ENCODE results near the gene NANS.
"Not testable (repeated sequence)": the region's sequence is repeated elsewhere in the genome, so short reads cannot be mapped to it uniquely, and the experiment has no call there.

Gene NANS

GRCh38 chr9:98080326-98080725, 23.8 kb downstream of the NANS start:
- no peak for DNase-seq

GRCh38 chr9:98080780-98081179, 24.2 kb downstream of the NANS start:
- no peak for DNase-seq

DNA sequence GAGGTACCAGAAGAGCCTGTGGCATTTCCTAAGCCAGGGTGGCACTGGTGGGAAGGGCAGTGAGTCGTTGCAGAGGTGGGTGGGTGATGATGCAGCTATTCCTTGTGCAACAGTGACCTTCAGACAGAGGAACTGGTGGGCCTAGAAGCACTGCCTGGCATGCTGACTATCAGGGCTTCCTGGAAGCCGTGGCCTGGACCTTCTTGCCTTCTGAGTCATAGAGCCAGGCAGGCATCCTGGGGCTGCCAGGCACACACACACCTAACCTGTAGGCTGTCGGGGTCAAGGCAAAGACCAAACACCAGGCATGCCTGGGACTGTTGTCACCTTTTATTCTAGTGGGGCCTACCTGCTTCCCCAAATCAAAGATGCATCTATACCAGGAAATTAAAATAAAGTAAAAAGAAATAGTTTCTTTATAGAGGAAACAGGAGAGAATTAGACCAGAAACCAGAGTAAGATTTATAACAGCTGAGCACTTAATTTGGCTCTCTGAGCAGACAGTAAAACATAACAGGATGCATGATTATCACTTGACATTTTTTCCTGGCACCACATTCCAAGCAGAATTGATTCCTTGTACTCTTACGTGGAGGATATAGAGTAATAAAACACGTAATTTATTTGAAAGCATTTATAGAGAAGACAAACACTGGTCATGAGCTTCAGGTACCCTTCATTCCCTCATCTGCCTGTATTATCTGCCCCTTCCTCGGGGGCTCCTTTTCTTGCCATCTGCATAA, 25.1 kb downstream of the NANS start:
- DNase-seq: no peak

DNA sequence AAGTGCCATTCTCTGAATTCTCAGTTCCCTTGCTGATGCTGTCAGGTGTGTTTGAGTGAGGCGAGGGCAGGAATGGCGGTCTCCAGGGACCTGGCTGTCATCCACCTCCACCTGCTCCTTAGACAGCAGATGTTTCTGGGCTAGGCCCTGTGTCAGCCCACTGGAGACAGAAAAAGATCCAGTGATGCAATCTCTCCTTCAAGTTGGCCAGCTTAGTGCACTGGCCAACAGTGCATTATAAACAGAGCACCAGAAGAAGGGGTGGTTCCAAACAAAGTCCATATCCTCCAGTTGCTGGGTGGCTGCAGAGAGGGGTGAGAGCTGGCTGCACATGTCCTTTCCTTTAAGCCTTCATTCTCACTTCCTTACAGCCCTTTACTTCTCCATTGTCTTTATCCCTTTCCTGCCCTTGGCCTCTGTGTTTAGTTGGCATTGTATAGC, 26.5 kb downstream of the NANS start:
- no peak for DNase-seq

GRCh38 chr9:98083566-98084183, 27.1 kb downstream of the NANS start:
- DNase-seq: no peak

- no peak for DNase-seq
These were observed 27.9 kb downstream of the NANS start for GRCh38 chr9:98084396-98084795.

DNA sequence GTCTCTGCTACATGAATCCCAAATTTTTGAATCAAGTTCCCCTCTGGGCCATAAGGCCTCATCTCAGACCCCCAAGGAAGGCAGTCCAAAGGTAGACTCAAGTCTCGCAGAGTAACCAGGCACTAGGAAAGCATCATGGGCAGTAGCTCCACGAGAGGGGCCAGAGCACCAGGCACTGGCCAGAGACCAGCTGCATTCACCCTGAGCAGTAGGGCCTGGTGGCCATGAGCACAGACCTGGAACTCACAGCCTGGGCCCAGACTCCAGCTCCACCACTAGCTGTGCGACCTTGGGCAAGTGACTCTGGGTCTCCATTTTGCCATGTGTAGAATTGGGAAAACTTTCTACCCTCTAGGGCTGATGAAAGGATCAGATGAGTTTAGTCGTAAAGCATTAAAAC, 28.5 kb downstream of the NANS start:
- DNase-seq: no peak

DNA sequence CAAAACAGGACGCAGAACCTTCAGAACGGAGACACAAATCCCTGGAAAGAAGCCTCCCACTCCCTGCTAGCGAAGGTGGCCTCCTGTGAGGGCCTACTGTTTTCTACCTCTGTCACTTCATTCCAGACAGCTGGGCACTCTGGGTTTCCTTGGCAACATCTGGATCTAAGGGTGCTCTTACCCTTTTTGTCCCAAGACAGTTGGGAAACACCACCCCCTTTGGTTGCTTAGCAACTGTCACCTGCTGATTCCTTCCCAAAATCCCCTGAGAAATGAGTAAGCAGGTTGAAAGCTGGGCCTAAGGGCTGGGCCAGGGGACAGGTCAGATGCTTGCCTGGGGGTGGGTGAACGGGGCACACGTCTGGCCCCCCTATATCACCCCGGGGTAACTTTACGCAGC, 29.4 kb downstream of the NANS start:
- no peak for DNase-seq

GRCh38 chr9:98086461-98086860, 29.9 kb downstream of the NANS start:
- DNase-seq: no peak

DNA sequence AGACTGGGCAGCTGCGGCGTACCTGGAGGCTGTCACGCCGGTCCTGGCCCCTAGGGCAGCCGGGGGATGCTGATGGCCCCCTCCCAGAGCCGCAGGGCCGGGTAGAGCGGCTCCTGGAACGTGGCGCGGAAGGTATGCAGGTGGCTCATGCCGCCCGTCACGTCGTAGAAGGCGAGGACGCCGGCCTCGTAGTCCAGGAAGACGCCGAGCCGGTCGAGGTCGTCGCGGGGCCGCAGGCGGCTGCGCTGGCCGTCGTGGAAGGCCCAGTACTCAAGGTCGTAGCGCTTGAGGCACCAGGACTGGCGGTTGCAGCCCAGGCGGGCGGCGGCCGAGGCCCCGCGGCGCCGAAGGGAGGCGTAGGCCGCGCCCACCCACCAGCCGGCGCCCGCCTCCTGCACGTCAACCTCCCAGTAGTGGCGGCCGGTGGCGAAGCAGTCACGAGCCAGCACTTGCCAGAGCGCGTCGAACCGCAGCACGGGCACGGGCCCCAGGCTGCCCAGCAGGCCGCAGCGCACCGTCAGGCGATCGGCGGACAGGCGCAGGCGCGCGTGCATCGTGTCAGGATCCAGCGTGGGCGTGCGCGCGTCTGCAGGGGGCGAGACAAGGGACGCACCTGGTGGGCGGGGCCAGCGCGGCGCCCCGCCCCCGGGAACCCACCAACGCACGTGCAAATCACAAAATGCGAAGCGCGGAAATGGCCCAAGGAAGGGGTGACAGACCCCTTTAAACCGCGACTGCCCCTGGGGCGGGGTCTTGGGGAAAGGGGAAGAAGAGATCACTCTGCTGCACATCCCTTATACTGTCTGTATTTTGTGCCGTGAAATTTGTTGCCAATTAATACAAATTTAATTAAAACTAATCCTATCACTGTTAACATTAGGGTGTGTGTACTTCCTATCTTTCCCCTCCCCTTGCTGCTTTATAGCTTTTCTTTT, 31.2 kb downstream of the NANS start:
- DNase-seq: no peak

DNA sequence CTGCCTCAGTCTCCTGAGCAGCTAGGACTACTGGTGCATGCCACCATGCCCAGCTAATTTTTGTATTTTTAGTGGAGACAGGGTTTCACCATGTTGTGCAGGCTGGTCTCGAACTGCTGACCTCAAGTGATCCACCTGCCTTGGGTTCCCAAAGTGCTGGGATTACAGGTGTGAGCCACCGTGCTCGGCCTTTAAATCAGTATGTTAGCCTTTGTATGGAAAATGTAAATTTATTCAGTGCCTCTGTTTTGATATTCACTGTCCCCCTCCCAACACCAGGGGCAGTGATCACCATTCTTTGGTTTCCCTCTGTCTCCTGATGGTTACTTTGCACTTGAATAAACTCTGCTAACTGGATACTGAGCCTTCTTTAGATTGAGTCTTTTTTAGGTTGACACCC, 34.1 kb downstream of the NANS start:
- DNase-seq: not testable (repeated sequence)

DNA sequence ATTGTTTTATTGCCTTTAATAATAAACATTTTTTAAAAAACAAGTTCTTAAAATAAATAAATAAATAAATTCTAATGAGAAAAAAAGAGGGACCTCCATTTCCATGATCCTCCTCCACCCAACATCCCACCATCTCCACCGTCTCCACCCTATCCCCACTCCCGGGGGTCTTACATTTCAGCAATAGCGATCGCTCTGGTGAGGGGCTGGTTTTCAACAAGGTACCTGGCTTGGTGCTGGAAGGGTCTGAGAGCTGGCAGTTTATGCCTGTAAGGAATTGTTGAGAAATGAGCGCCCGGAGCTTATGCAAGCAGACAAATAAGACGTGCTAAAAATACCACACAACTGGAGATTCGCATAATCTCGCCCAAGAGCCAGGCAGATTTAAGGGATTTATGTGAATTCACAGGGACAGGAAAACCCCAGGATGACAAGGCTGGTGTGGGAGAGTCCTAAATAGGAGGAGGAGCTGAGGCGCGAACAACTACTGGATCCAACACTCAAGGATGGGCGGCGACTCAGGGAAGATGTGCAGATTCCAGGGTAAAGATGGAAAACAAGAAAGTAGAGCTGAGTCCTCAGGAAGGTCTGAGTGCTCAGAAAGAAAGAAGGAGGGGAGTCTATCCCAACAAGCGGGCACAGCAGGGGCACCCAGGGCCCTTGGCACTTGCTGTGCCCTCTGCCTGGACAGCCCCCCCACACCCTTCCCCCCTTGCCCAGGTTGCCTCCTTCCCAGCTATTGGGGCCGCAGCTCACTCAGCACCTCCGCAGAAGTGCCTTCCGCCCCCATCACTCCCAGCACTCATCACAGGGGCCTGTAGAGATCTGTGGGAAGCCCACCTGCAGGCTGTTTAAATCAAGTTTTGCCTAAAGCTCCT, 35.4 kb downstream of the NANS start:
- no peak for DNase-seq

GRCh38 chr9:98092613-98092931, 36.0 kb downstream of the NANS start:
- DNase-seq: no peak

DNA sequence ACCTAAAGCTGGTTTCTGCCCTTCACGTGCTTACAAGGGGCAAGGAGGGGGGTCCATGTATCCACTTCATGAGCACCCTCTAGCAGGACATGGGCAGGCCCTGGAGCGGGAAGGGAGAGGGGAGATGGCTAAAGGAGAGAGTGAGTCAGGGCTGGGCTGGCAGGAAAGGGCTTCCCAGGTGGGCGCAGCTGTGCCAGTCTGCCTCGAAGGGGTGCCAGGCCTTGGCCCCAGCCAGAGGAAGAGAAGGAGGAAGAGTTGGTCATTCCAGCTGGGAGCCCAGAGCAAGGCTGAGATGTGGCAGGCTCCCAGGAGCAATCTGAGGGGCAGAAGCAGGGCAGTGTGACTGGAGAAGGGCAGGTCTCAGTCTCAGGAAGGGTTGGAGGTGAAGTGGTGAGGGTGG, 37.8 kb downstream of the NANS start:
- no peak for DNase-seq

DNA sequence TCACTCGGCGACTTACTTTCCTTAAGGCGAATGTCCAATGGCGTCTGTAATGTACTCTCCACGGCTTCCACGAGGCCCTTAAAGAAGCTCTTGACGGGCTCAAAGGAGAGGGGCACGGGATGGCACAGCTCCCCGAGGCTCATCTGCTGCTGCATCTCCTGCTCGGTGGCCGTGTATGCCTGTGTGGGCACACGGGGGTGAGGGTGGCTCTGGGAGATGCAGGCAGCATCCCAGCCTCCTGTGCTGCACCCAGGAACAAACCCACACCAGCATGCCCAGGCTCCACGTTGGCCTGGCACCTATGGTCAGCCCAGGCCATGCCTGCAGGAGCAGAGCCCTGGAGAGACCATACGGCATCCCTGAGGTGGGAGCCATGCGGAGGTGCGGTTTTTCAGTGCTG, 38.3 kb downstream of the NANS start:
- DNase-seq: no peak

DNA sequence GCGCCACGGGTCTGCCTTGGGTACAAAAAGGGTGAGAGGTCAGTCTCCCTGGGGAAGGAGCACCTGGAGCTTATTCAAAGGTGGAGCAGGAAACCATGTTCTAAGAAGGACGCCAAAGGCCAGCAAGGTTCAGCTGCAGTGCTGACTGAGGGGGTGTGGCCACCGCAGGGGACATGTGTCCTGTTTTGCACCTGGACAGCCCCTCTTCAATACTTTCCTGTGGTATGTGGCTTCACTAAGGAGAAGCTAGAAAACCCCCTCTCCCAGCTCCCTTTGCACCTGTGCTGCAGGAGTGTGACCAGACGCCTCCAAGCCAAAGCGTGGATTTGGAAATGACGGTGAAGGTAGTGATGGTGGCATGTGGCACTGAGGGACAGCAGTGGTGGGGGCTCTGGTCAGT, 38.9 kb downstream of the NANS start:
- no peak for DNase-seq

DNA sequence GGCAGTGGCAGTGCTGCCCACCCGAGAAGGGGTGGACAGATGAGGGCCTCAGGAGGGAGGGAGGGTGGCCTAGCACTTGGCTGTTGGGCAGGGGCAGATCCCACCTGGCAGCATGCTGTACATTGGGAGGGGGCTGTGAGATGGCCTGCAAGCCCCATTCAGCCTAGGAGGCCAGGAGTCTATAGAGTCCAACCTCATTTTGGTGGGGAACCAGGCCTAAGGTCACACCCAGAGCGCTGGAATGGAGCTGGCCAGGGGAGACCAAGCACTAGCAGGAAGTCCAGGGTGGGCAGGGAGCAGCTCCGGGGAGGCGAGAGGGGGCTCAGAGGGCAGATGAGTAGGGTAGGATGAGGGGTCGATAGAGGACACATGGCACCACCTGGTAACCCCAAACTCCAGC, 39.6 kb downstream of the NANS start:
- no peak for DNase-seq

GRCh38 chr9:98097836-98098235, 41.3 kb downstream of the NANS start:
- no peak for DNase-seq

DNA sequence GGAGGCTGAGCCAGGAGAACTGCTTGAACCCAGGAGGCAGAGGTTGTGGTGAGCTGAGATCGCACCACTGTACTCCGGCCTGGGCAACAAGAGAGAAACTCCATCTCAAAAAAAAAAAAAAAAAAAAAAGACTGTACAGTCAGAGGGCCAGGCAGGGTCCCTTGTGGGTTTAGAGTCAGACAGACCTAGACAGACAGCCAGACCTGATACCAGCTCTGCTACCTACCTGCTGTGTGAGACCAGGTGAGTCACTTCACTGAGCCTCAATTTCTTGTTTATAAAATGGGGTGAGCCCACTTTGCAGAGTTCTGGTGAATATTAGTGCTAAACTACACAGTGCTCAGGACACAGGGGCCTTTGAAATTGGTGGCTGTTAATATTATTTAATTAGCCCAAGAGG, 42.8 kb downstream of the NANS start:
- no peak for DNase-seq

DNA sequence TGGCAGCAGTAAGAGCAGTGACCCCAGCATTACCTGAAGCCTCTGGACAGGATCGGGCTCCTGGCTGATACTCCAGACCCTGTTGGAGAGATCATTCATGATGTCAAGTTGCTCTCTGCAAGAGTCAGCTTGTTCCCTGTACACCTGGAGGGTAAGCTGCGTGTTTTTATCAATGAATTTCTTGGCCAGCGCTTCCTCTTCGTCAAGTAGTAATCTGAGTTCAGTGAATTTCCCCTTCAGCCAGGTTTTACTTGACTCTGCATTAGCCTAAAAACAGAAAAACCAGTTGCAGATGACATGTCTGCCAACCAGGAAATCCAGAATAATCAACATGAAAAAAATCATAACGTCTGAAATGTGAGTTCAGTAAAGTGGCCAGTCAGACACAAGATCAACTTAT, 43.4 kb downstream of the NANS start:
- no peak for DNase-seq

DNA sequence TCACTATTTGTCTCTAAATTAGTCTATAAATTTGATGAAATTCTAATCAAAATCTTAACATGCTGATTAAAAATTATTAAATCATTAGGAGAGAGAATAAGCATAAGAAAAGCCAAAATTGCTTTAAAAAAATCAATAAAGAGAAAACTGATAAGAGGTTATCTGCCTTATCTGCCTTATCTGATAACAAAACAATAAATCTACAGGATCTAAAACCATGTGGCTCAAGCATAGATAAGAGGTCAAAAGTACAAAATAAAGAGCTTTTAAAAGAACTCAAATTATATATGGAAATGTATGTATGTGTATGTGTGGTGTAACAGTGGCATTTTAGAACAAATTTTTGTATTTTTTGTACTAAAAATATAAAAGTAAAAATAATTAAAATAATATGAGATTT, 43.9 kb downstream of the NANS start:
- DNase-seq: no peak

DNA sequence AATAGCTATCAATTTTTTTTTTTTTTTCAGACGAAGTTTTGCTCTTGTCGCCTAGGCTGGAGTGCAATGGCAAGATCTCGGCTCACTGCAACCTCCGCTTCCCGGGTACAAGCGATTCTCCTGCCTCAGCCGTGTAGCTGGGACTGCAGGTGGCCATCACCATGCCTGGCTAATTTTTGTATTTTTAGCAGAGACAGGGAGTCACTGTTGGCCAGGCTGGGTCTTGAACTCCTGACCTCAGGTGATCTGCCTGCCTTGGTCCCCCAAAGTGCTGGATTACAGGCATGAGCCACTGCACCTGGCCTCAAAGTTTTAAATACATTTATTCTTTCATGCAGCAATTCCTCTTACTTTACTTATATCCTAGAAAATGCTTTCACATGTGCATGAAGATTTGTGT, 44.9 kb downstream of the NANS start:
- DNase-seq: no peak

DNA sequence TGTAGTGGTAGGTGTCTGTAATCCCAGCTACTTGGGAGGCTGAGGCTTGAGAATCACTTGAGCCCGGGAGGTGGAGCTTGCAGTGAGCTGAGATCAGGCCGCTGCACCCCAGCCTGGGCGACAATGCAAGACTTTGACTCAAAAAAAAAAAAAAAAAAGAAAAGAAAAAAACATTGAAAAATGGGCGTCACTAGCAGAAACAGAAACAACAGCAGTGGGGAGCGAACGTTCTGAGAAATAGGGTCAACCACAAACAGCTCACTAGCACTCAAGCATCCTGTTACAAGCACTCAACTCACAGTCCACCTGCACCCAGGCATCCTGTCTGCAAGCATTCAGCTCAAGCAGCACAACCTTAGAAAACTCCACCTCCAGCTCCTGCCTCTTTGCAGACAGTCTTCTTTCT, 45.3 kb downstream of the NANS start:
- peak; percentile 34 for DNase-seq
